Endothelial cell of umbilical vein (primary cell): ENCODE results near the gene PTPRT.

ENCODE experiments used
- CTCF ChIP-seq, 2 donors: IDR thresholded peaks; 1 replicate in 1 of 2; 2 replicates in 1 of 2; pipeline ENCODE4 v1.5.1; 2011; ENCODE audit warnings: low read length in 2 of 2, mild to moderate bottlenecking in 2 of 2, moderate library complexity in 2 of 2, control low read depth in 1 of 2, inconsistent platforms in 1 of 2, low read depth in 1 of 2; ENCODE audit not compliant: insufficient read depth in 1 of 2; ENCODE audit errors: extremely low read depth in 1 of 2
- EZH2 ChIP-seq: IDR thresholded peaks from 2 replicates; pipeline ENCODE4 v1.6.1; 2012; ENCODE audit warnings: borderline replicate concordance, low read depth, mild to moderate bottlenecking, moderate library complexity, low read length, inconsistent platforms; ENCODE audit not compliant: severe bottlenecking
- FOS ChIP-seq: IDR thresholded peaks from 2 replicates; pipeline ENCODE4 v1.6.1; 2011; ENCODE audit warnings: mild to moderate bottlenecking, low read length, moderate library complexity, borderline replicate concordance; ENCODE audit not compliant: insufficient read depth
- JUN ChIP-seq: IDR thresholded peaks from 2 replicates; pipeline ENCODE4 v1.6.1; 2011; ENCODE audit warnings: borderline replicate concordance, low read depth; ENCODE audit not compliant: insufficient read length, insufficient read depth
- POLR2A ChIP-seq: IDR thresholded peaks from 2 replicates; pipeline ENCODE4 v1.6.1; 2012; ENCODE audit warnings: low read depth, mild to moderate bottlenecking, control low read depth, low read length
- POLR2AphosphoS5 ChIP-seq: IDR thresholded peaks from 2 replicates; pipeline ENCODE4 v1.6.1; 2012; ENCODE audit warnings: low read depth, mild to moderate bottlenecking, control low read depth, low read length, moderate library complexity; ENCODE audit not compliant: insufficient read depth

- TF ChIP-seq CTCF (IDR thresholded peaks at IDR 0.05; ENCODE audit: extremely low read depth in 1 of 2, insufficient read depth in 1 of 2, low read depth in 1 of 2, low read length in 2 of 2) (no peak), POLR2AphosphoS5 (no peak), EZH2 (no peak), FOS (no peak), JUN (no peak), POLR2A (no peak)
These were observed 630.0 kb downstream of the PTPRT start for GRCh38 chr20:42559665-42560064.
